ENCODE data around the gene MDFIC.
"Not testable (repeated sequence)": the region's sequence is repeated elsewhere in the genome, so short reads cannot be mapped to it uniquely, and the experiment has no call there.

The MDFIC gene

DNA sequence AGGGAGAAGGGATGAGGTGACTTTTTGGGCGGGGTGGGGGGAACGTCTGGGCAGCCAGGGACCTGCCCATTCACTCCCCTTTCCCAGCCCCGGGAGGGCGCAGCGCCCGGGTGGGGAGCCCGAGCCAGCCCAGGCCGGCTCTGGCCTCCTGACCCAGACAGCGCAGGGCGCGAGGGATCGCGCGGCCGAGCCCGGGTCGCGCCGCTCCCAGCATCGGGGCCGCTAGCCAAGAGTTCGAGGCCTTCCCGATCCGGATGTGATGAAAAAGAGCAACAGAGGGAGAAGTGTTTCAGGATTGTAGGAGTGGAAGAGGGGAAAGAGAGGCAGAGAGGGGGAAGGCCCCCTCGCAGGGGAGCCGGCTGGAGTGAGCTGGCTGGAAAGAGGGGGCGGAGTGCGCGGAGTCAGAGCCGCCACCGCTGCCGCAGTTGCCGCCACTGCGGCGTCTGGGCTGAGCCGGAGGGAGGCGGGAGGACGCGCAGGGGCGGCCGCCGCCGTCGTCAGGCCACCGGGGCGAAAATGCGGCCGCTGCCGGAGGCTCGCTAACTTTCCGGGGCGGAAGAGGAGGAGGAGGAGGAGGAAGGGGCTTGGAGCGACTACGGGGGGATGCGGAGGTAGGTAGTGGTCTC is at the start of gene MDFIC:
Gene MDFIC (plus strand): TSS at position 69 of the 626 bp plus-strand sequence. CDS start 940 bp downstream, outside the sequence.
- DNase-seq: no peak

DNA sequence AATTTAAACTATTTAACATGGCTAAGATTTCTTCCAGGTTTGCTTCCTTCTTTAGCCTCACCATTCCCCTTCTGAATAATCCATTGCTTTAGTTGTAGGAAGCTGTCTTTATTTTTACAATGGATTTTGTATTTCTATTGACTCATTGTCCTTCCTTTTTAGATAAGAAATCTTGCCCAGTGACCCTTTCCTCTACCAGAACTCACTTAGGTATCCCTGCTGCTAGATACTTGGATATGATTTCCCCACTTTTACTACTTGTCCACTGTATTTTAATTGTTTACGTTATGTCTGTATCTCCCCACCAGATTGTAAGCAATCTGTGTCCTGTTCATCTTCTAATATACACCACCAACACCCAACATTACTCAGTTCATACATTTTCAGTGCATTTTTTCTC is 47.7 kb upstream of the MDFIC start:
- DNase-seq: no peak

- DNase-seq: no peak
These were observed 46.7 kb upstream of the MDFIC start for GRCh38 chr7:114875186-114875585.

DNA sequence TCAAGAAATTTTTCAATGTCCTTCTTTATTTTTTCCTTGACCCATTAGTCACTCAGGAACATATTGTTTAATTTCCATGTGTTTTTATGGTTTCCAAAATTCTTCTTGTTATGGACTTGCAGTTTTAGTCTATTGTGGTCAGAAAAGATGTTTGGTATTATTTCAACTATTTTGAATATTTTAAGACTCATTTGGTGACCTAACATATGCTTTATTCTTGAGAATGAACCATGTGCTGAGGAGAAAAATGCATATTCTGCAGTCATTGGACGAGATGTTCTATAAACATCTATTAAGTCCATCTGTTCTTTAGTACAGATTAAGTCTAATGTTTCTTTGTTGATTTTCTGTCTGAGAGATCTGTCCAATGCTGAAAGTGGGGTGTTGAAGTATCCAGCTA is 42.3 kb upstream of the MDFIC start:
- no peak for DNase-seq

GRCh38 chr7:114885836-114886235 is 36.1 kb upstream of the MDFIC start:
- no peak for DNase-seq

- DNase-seq: no peak
These were observed 35.7 kb upstream of the MDFIC start for GRCh38 chr7:114886241-114886640.

DNA sequence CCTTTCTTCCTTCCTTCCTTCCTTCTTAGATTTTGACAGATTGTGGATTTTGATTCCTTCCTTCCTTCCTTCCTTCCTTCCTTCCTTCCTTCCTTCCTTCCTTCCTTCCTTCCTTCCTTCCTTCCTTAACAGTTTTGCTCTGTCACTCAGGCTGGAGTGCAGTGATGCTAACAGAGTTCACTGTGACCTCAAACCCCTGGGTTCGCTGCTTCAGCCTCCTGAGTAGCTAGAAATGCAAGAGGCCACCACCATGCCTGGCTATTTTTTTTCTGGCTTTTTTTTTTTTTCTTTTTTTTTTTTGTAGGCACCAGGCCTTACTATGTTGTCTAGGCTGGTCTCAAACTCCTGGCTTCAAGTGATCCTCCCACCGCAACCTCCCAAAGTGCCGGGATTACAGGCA is 32.8 kb upstream of the MDFIC start:
- DNase-seq: not testable (repeated sequence)

DNA sequence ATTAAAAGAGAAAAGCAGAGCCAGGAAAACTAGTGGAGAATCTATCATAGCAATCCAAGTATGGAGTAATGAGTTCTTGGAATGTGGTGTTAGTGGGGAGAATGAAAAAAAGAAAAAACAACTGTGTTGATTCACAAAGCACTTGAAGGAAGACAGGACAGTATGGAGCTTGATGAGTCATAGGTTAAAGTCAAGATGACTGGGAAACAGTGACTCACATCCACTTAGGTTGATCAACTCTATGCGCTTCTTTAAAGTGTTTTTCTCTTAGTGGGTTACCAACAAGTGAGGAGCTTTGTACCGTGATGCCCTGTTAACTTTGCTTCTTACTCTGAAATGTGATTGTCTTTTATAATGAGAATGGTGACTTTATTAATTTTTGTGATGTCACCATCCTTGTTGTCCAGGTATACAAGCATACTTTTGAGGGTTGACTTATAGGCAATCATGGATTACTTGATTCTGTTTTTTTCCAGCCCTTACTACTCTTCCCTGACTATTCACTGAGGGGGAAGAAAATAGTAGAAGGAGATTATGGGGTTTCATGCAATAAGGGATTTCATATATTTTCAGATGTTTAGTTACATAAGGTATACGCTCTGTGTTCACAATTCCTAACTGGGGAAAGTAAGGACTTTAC is 32.1 kb upstream of the MDFIC start:
- DNase-seq: no peak

GRCh38 chr7:114890561-114890960 is 31.3 kb upstream of the MDFIC start:
- DNase-seq: no peak

DNA sequence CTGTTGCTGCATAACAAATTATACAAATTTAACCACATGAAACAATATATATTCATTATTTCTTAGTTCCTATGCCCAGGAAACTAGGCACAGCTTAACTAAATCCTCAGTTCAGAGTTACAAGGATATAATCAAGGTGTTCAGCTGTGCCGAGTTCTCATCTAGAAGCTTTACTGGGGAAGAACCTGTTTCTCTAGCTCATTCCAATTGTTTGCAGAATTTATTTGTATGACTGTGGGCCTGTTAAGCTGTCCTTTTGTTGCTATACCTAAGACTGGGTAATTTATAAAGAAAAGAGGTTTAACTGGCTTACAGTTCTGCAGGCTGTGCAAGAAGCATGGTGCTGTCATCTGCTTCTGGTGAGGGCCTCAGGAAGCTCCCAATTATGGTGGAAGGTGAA is 21.8 kb upstream of the MDFIC start:
- DNase-seq: no peak

GRCh38 chr7:114901771-114902170 is 20.1 kb upstream of the MDFIC start:
- DNase-seq: no peak

DNA sequence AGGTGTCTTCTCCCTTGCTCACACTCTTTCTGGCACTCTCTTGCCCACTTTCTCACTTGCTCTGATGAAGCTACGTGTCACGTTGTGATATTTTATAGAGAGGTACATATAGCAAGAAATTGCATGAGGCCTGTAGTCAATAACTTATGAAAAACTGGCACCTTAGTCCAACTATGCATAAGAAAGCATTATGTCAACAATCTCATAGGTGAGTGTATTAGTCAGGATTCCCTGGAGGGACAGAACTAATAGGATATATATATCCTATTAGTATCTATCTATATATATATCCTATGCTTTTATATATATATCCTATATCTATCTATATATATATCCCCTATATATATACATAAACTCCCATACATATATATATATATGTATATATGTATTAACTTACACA is 18.8 kb upstream of the MDFIC start:
- DNase-seq: no peak

- no peak for DNase-seq
These were observed 11.1 kb upstream of the MDFIC start for GRCh38 chr7:114910787-114911186.

DNA sequence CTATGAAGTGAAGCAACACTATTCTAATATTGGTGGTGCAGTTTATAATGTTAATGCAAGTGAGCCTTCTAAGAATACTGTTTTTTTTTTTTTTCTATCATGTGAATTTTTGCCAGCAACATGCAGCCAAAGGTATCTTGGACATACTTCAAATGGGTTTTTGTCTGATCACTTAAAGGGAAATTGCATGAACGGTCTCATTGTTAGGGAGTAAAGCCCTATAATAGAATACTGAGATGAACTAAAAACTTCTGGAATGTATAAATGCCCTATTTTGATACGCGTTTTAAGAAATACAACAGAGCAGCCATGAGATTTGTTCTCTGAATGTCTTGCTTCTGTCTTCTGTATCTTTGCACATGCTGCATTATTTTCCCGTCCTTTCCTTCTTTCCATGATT is 10.5 kb upstream of the MDFIC start:
- DNase-seq: no peak

DNA sequence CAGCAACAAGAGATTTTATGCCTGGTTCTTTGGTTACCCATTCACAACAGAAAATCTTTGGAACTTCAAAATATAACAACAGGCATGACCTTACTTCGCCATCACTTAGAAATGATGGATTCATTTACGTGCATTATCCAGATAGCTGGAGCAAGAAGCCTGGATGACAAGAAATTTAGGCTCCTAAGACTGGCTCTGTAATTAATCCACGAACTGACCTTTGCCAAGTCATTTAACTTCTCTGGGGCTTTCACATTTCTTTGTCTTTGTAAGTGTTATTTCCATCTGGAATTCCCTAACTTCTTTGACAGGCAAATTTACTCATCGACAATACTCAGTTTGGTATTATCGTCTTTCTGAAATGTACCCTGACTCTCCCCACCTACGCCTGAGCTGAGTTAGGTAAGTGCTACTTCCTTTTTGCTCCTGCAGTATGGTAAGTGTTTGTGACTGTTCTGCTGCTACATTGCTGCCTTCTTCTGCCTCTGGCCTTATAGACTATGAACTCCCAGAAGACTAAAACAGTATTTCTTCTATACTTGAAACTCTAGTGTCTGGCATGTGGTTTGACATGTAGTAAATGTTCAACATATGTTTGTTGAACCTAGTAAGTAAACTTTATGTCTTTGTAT is 5.5 kb upstream of the MDFIC start:
- no peak for DNase-seq

DNA sequence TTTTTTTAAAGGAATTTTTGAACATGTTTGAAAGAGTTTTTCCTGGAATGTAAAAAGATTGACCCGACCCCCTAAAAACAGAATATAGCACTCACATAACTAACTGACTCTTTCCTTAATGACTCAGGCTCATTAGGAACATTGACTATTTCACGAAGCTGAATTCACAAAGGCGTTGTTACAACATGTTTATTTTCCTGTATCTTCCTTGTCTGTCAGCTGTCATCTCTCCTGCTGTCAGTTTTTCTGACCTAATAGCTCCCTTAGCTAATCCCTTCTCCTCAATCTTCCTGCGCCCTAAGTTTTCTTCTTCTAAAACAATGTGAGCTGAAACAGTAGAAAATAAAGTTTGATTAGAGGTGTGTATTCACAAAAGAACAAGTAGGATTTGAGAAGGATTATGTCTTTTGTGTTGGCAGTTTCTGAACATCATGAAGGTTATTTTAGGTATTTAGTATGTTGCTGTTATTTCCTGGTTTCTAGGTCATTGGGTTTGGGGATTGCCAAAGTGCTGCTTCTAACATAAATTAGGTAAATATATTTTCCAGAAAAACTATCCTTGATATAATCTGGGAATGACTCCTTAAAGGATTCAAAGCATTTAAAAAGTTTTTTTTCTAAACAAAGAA is 4.6 kb upstream of the MDFIC start:
- no peak for DNase-seq

- DNase-seq: no peak
These were observed 2.3 kb upstream of the MDFIC start for GRCh38 chr7:114919587-114919986.

- no peak for DNase-seq
These were observed 266 bp upstream of the MDFIC start for GRCh38 chr7:114921631-114922025.

GRCh38 chr7:114922652-114923402 is 933 bp downstream of the MDFIC start:
- DNase-seq: no peak

DNA sequence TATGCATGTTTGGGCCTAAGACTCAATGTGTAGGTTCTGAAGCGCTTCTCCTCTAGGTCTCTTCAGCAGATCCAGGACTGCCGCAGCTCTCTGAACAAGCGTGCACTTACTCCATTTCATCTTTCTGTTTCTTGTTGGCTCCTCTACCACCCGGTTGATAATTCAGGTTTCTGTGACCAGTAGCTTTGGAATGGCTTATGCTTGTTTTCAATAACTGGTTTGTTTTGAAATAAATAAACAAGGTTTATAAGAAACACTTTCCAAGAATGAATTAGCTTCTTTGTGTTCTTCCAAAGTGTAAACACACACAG is 1.5 kb downstream of the MDFIC start:
- DNase-seq: no peak

DNA sequence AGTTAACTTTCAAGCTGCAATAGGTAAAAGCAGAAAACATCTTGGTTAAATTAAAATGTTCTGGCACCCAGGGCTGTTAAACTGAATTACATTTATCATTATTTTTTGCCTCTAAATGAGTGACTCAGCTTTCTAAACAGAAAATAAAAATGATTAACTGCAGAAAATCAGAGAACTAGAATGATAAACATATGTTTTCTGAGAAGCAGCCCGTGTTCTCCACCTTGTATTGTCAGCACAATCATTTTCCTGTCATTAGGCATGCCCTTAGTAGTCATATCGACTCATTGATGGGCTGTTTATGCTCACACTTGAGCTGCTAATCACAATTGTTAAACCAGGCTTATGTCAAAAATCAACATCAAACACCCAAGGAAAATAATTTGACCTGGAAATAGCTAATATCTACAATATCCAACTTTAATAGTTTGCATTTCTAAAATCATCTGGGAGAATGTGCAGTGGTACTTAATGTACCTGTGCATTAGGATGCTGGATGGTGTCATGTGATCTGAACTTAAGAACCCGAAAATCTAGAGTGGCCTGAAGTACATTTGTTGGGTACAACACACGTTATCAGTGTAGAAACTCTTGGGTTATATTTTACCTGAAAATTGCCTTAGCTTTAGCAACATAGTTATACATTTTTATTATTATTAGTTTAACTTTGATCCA is 2.3 kb downstream of the MDFIC start:
- no peak for DNase-seq

DNA sequence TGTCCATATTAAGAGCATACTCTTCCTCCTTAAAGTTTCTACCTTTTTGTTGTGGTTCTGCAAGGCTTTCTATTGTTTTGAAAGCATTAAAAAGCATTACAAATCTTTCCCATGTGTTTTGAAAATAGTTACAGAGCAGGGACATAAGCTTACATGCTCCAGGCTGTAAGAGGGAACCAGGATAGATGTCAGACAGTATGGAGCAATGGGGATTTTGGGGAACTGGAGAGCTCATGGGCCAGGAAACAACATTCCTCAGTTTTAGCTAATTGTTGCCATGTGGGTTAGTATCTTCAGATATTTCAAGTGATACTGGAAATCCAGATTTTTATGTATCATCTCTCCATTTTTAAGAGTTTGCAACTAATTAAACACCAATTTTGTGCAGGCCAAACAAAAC is 3.5 kb downstream of the MDFIC start:
- no peak for DNase-seq

DNA sequence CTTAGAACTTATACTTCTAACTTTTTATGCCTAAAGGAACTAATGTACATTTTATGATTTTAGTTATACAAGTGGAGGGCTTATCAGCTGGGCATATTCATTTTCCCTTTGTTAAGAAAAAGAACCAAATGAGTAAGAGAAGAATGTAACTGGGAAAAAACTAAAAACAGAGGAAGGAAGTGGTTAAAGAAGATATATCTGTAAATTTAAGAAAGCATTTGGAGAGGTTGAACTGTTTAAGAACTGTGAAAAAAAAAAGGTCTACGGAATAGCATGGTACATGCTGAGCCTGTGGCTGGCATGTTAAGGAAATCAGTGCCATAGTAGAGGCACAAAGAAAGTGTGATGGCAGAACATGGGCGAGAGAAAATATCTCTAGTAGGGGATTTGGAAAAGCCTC is 6.2 kb downstream of the MDFIC start:
- no peak for DNase-seq

Measured in NCI-H1694 treated with DMSO at 0.1 percent for 48 hours (cell line).